Medulla oblongata (tissue), 1 donor: Measurements from ENCODE around the gene GPR152.
"Not testable (repeated sequence)": the region's sequence is repeated elsewhere in the genome, so short reads cannot be mapped to it uniquely, and the experiment has no call there.

Source experiments
- DNase-seq: peaks from one replicate; pipeline ENCODE4 v3.0.0-alpha.2; 2015; ENCODE audit errors: extremely low spot score

GPR152 gene

GRCh38 chr11:67439321-67440228 lies 13.0 kb downstream of the GPR152 start:
- no peak for DNase-seq

GRCh38 chr11:67438158-67438902 lies 14.2 kb downstream of the GPR152 start:
- DNase-seq: no peak

GRCh38 chr11:67437809-67438157 lies 14.7 kb downstream of the GPR152 start:
- no peak for DNase-seq

GRCh38 chr11:67437082-67437808 lies 15.3 kb downstream of the GPR152 start, which contains the start of gene PTPRCAP:
Gene PTPRCAP (minus strand): TSS chr11:67437682. CDS start chr11:67437619, 63 bp downstream.
- DNase-seq: no peak

- DNase-seq: no peak
These were observed 16.0 kb downstream of the GPR152 start for GRCh38 chr11:67436459-67437081.

GRCh38 chr11:67435727-67436458 lies 16.6 kb downstream of the GPR152 start:
- no peak for DNase-seq

GRCh38 chr11:67435031-67435726 lies 17.4 kb downstream of the GPR152 start:
- DNase-seq: no peak

GRCh38 chr11:67434395-67434881 lies 18.1 kb downstream of the GPR152 start:
- no peak for DNase-seq

GRCh38 chr11:67433536-67434394 lies 18.8 kb downstream of the GPR152 start:
- DNase-seq: no peak

- DNase-seq: no peak
These were observed 19.7 kb downstream of the GPR152 start for GRCh38 chr11:67432655-67433349.

GRCh38 chr11:67431346-67432249 lies 20.9 kb downstream of the GPR152 start:
- DNase-seq: no peak

GRCh38 chr11:67429722-67430121 lies 22.8 kb downstream of the GPR152 start:
- DNase-seq: no peak

- DNase-seq: no peak
These were observed 23.4 kb downstream of the GPR152 start for GRCh38 chr11:67429038-67429668.

GRCh38 chr11:67428052-67429001 lies 24.2 kb downstream of the GPR152 start, which contains the start of gene RPS6KB2:
Gene RPS6KB2 (plus strand): TSS chr11:67428494. CDS start chr11:67428546, 52 bp downstream.
- peak; percentile 98 for DNase-seq

- DNase-seq: not testable (repeated sequence)
These were observed 25.1 kb downstream of the GPR152 start for GRCh38 chr11:67427364-67427859.
